ENCODE results near the gene CHD5. TPM values are rescaled to one million over a fixed set of nuclear protein-coding genes. Genes with fewer than 3 reads are reported as not detected.

CHD5 gene
- polyA plus RNA-seq, 4 donors: 0.28 to 1.8 (median 0.67) TPM; not detected in 1

DNA sequence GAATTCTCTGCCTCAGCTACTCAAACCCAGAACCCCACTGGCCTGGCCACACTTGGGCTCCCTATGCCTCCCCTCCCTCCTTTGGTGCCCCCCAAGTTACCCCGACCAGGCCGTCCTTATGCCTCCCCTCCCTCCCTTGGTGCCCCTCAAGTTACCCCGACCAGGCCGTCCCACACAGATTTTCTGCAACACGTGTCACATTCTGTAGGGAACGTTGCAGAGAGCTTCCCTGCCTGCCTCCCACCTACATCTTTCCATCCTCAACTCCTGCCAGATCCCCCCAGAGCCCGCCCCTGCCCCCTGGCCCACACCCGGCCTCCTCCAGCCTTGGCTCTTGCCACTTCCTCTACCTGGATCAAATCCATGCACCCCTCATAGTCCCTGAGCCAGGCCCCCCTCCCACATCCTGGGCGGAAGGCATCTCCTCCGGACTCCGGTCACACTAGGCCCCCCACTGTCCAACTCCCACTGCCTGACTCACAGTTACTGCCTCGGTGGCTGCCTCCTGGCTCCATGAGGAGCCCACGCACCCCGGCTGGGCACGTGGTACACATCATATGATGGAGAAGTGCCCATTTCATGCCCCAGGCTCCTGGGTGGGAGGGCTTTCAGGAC, 93.3 kb downstream of the CHD5 start:
- Histone ChIP-seq H3K4me1 (ENCODE audit: control insufficient read depth in 3 of 3, insufficient read depth in 2 of 3, low read depth in 1 of 3, low read length in 2 of 3) (no peaks in the 10 kb centered on the region), H3K27ac (ENCODE audit: low read depth in 1 of 3, low read length in 2 of 3) (no peak overlapping the region), H3K9me3 (ENCODE audit: control insufficient read depth in 2 of 2, insufficient read depth in 1 of 2, low read depth in 1 of 2, low read length in 1 of 2) (no peaks in the 10 kb centered on the region), H3K4me3 (ENCODE audit: low read depth in 1 of 3, low read length in 3 of 3) (no peak overlapping the region), H3K36me3 (ENCODE audit: control insufficient read depth in 3 of 3, insufficient read depth in 2 of 3, low read depth in 1 of 3, low read length in 3 of 3) (peaks cover 0 to 8% (median 0%) of the 10 kb centered on the region in 3 donors), H3K27me3 (ENCODE audit: control insufficient read depth in 3 of 3, insufficient read depth in 3 of 3, low read length in 3 of 3) (no peaks in the 10 kb centered on the region)
- WGBS, 3 donors: 78 to 89% (median 87%) methylated on average over 13 to 15 of the region's 15 CpGs
- no peak for DNase-seq
- FAIRE-seq: no peak

DNA sequence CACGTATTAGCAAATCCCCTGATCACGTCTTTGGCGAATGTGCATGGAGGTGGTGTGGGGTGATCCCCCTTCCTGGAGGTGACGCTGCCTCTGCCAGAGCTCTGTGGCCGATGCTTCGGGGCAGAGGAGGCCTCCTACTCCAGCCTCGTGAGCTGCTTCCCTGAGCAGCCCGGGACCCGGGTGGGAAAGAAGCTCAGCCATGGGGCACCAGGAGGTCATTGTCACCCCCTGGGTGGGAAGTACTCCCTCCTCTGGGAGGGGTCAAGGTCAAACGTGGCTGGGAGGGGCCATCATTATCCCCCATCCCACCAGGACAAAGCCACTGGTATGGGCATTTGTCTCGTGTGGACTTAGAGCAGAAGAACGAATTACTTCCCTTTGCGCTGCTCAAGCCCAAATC, 93.8 kb downstream of the CHD5 start:
- Histone ChIP-seq H3K9me3 (ENCODE audit: control insufficient read depth in 2 of 2, insufficient read depth in 1 of 2, low read depth in 1 of 2, low read length in 1 of 2) (no peaks in the 10 kb centered on the region), H3K36me3 (ENCODE audit: control insufficient read depth in 3 of 3, insufficient read depth in 2 of 3, low read depth in 1 of 3, low read length in 3 of 3) (peaks cover 0 to 9% (median 0%) of the 10 kb centered on the region in 3 donors), H3K4me1 (ENCODE audit: control insufficient read depth in 3 of 3, insufficient read depth in 2 of 3, low read depth in 1 of 3, low read length in 2 of 3) (no peaks in the 10 kb centered on the region), H3K27me3 (ENCODE audit: control insufficient read depth in 3 of 3, insufficient read depth in 3 of 3, low read length in 3 of 3) (no peaks in the 10 kb centered on the region), H3K27ac (ENCODE audit: low read depth in 1 of 3, low read length in 2 of 3) (no peak overlapping the region), H3K4me3 (ENCODE audit: low read depth in 1 of 3, low read length in 3 of 3) (no peak overlapping the region)
- whole genome bisulfite sequencing, 3 donors: 75 to 85% (median 76%) methylated on average over 13 of the region's 13 CpGs
- FAIRE-seq (no peak), DNase-seq (no peak)

DNA sequence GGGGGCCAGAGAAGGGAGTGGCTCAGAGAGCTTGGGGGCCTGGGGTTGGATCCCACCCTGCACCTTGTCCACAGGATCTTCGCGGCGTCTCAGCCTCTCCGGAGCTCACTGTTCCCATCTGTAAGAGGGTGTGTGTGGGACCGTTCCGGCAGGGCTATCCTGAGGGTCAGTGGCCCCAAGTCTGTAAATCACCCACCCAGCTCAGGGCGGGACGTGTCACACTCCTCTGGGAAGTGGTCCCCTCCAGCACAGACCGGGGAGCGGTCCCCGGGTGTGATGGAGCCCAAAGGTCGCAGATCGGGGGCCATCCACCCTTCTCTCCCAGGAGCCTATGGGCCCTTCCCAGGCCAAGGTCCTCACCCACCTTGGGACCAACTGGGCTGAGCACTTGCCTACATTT, 94.5 kb downstream of the CHD5 start:
- no peaks in the 10 kb centered on the region for H3K9me3 ChIP-seq (ENCODE audit: control insufficient read depth in 2 of 2, insufficient read depth in 1 of 2, low read depth in 1 of 2, low read length in 1 of 2)
- no peak overlapping the region for H3K27ac ChIP-seq (ENCODE audit: low read depth in 1 of 3, low read length in 2 of 3)
- peaks cover 0 to 9% (median 0%) of the 10 kb centered on the region in 3 donors for H3K36me3 ChIP-seq (ENCODE audit: control insufficient read depth in 3 of 3, insufficient read depth in 2 of 3, low read depth in 1 of 3, low read length in 3 of 3)
- no peak for DNase-seq
- no peaks in the 10 kb centered on the region for H3K27me3 ChIP-seq (ENCODE audit: control insufficient read depth in 3 of 3, insufficient read depth in 3 of 3, low read length in 3 of 3)
- no peak for FAIRE-seq
- H3K4me1 ChIP-seq (ENCODE audit: control insufficient read depth in 3 of 3, insufficient read depth in 2 of 3, low read depth in 1 of 3, low read length in 2 of 3): no peaks in the 10 kb centered on the region
- H3K4me3 ChIP-seq (ENCODE audit: low read depth in 1 of 3, low read length in 3 of 3): no peak overlapping the region
- 72 to 89% (median 76%) methylated on average over 13 of the region's 13 CpGs for WGBS, 3 donors

DNA sequence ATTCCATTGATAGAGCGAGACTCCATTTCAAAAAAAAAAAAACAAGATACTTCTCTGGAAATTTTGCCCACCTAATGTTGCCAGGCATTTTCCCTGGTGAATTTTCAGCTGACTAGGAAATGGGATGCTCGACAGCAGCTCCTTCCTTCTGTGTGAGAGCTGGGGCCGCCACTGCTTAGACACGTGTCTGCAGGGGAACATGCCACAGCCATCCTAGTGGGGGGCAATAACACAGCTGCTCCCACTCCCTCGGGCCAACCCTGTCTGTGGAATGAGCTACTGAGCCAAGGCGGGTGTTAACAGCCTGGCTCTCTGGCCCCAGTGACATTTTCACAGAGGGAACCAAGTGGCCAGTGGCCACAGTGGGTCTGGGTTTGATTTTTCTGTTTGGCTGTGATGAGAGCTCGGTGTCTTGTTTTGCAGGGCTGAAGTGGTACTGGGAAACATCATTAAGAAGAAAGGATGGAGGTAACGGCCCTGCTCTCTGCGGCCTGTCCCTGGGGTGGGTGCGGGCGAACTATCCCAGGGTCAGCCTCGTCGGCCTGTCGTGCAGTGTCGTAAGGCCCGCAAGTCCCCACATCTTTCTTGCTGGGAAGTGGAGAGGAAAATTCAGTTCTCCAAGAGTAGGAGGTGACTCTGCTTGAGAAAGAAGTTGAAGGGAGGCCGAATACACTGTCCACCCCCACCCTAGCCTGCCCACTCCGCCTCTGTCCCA, 95.2 kb downstream of the CHD5 start:
- DNase-seq: no peak
- Histone ChIP-seq H3K27ac (ENCODE audit: low read depth in 1 of 3, low read length in 2 of 3) (no peak overlapping the region), H3K36me3 (ENCODE audit: control insufficient read depth in 3 of 3, insufficient read depth in 2 of 3, low read depth in 1 of 3, low read length in 3 of 3) (peaks cover 0 to 9% (median 0%) of the 10 kb centered on the region in 3 donors), H3K27me3 (ENCODE audit: control insufficient read depth in 3 of 3, insufficient read depth in 3 of 3, low read length in 3 of 3) (no peaks in the 10 kb centered on the region), H3K4me3 (ENCODE audit: low read depth in 1 of 3, low read length in 3 of 3) (no peak overlapping the region), H3K9me3 (ENCODE audit: control insufficient read depth in 2 of 2, insufficient read depth in 1 of 2, low read depth in 1 of 2, low read length in 1 of 2) (no peaks in the 10 kb centered on the region), H3K4me1 (ENCODE audit: control insufficient read depth in 3 of 3, insufficient read depth in 2 of 3, low read depth in 1 of 3, low read length in 2 of 3) (no peaks in the 10 kb centered on the region)
- FAIRE-seq: no peak
- WGBS, 3 donors: 91 to 92% (median 91%) methylated on average over 17 to 18 of the region's 18 CpGs

DNA sequence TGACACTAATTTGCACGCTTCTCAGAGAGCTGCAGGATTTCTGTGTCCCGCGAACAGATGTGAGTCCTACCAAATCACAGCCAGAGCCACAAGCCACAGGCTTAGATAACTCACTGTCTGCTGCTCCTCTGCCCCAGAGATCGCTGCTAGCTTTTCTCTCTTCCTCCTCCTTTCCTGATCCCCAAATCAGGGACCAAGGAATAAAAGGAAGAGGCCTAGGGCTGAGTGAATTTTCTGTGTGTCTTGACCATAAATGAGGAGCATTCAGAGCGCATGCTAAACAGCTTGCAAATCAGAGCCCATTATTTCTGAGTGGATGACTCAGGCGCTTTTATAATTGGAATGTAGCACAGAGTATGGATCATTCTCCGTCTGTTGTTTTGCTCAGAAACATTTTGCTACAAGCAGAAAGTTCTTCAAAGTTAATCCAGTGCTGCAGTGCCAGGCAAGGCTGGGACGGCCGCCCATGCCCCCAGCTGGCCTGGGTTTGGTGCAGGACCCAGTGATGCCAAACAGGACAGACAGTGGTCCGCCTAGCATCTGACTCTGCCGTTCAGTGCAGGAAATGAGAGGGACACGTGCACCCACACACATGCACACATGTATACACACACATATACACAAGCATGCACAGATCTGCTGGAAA, 96.2 kb downstream of the CHD5 start:
- 66 to 90% (median 82%) methylated on average over 12 of the region's 12 CpGs for WGBS, 3 donors
- Histone ChIP-seq H3K36me3 (ENCODE audit: control insufficient read depth in 3 of 3, insufficient read depth in 2 of 3, low read depth in 1 of 3, low read length in 3 of 3) (peaks cover 0 to 9% (median 0%) of the 10 kb centered on the region in 3 donors), H3K27me3 (ENCODE audit: control insufficient read depth in 3 of 3, insufficient read depth in 3 of 3, low read length in 3 of 3) (no peaks in the 10 kb centered on the region), H3K27ac (ENCODE audit: low read depth in 1 of 3, low read length in 2 of 3) (no peak overlapping the region), H3K9me3 (ENCODE audit: control insufficient read depth in 2 of 2, insufficient read depth in 1 of 2, low read depth in 1 of 2, low read length in 1 of 2) (no peaks in the 10 kb centered on the region), H3K4me1 (ENCODE audit: control insufficient read depth in 3 of 3, insufficient read depth in 2 of 3, low read depth in 1 of 3, low read length in 2 of 3) (no peaks in the 10 kb centered on the region), H3K4me3 (ENCODE audit: low read depth in 1 of 3, low read length in 3 of 3) (no peak overlapping the region)
- DNase-seq (no peak), FAIRE-seq (no peak)

DNA sequence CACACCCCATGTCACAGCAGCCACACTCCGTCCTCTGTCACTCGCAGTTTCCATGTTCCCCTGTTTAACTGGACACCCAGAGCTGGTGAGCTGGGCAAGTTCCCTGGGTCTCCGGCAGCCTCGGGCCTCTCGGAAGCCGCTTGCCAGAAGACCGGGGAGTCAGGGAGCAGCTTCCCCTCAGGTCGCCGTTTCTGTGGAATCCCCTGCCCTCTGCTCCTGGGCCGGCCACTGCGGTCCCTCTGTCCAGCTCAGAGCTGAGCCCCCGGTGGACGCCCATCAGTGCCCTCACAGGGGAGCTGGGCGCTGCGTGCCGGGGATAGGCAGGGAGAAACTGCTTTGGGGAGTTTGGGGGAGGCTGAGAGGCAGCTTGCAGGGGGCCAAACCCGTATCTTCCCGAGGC, 96.7 kb downstream of the CHD5 start:
- no peak for DNase-seq
- FAIRE-seq: no peak
- Histone ChIP-seq H3K9me3 (ENCODE audit: control insufficient read depth in 2 of 2, insufficient read depth in 1 of 2, low read depth in 1 of 2, low read length in 1 of 2) (no peaks in the 10 kb centered on the region), H3K27ac (ENCODE audit: low read depth in 1 of 3, low read length in 2 of 3) (no peak overlapping the region), H3K27me3 (ENCODE audit: control insufficient read depth in 3 of 3, insufficient read depth in 3 of 3, low read length in 3 of 3) (no peaks in the 10 kb centered on the region), H3K4me3 (ENCODE audit: low read depth in 1 of 3, low read length in 3 of 3) (no peak overlapping the region), H3K36me3 (ENCODE audit: control insufficient read depth in 3 of 3, insufficient read depth in 2 of 3, low read depth in 1 of 3, low read length in 3 of 3) (peaks cover 0 to 9% (median 0%) of the 10 kb centered on the region in 3 donors), H3K4me1 (ENCODE audit: control insufficient read depth in 3 of 3, insufficient read depth in 2 of 3, low read depth in 1 of 3, low read length in 2 of 3) (no peaks in the 10 kb centered on the region)
- WGBS, 3 donors: 77 to 91% (median 90%) methylated on average over 18 of the region's 18 CpGs

DNA sequence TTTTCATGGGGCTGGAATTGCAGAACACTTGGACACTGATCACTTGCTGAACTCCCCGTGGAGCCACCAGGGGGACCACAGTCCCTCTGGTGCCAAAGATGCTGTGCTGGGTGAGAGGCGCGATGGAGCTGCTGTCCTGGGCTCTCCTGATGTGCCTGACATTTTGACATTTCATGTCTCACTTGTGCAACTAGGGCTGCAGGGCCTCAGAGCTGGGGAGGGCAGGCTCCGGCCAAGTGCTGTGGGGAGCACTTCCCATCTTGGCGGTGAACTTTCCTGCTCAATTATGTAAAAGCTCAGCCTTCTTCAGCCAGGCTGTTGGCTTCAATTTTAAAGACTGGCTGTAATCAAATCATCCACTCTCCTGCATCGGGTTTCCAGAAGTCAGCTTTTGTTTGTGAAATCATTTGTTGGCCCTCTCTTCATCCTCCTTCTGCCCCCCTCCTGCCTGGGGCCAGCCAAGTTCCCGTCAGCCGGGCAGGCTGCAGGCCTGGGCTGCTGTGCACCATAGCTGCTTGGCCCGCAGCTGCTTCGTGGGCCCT, 97.6 kb downstream of the CHD5 start:
- Histone ChIP-seq H3K27ac (ENCODE audit: low read depth in 1 of 3, low read length in 2 of 3) (no peak overlapping the region), H3K27me3 (ENCODE audit: control insufficient read depth in 3 of 3, insufficient read depth in 3 of 3, low read length in 3 of 3) (no peaks in the 10 kb centered on the region), H3K4me3 (ENCODE audit: low read depth in 1 of 3, low read length in 3 of 3) (no peak overlapping the region), H3K4me1 (ENCODE audit: control insufficient read depth in 3 of 3, insufficient read depth in 2 of 3, low read depth in 1 of 3, low read length in 2 of 3) (no peaks in the 10 kb centered on the region), H3K9me3 (ENCODE audit: control insufficient read depth in 2 of 2, insufficient read depth in 1 of 2, low read depth in 1 of 2, low read length in 1 of 2) (no peaks in the 10 kb centered on the region), H3K36me3 (ENCODE audit: control insufficient read depth in 3 of 3, insufficient read depth in 2 of 3, low read depth in 1 of 3, low read length in 3 of 3) (peaks cover 0 to 9% (median 0%) of the 10 kb centered on the region in 3 donors)
- FAIRE-seq: no peak
- DNase-seq: peak in 1 of 2 donors; percentile 11
- 64 to 76% (median 66%) methylated on average over 10 of the region's 10 CpGs for WGBS, 3 donors

DNA sequence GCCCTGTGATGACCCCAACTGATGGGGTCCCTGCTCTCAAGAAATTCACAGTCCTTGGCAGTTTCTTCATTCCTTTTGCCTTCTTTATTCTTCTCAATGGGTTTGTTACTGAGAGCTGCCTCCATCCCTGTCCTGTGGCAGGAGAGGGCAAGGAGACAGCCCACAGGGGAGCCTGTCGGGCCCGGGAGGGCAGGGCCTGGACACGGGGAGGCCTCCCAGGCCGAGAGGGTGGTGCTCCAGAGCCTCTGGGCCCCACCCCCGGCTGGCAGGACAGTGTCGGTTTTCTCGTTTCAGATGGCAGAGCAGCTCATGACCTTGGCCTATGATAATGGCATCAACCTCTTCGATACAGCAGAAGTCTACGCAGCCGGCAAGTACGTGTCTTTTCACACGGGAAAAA, 98.2 kb downstream of the CHD5 start:
- Histone ChIP-seq H3K9me3 (ENCODE audit: control insufficient read depth in 2 of 2, insufficient read depth in 1 of 2, low read depth in 1 of 2, low read length in 1 of 2) (no peaks in the 10 kb centered on the region), H3K27me3 (ENCODE audit: control insufficient read depth in 3 of 3, insufficient read depth in 3 of 3, low read length in 3 of 3) (no peaks in the 10 kb centered on the region), H3K36me3 (ENCODE audit: control insufficient read depth in 3 of 3, insufficient read depth in 2 of 3, low read depth in 1 of 3, low read length in 3 of 3) (peaks cover 0 to 9% (median 0%) of the 10 kb centered on the region in 3 donors), H3K4me3 (ENCODE audit: low read depth in 1 of 3, low read length in 3 of 3) (no peak overlapping the region), H3K4me1 (ENCODE audit: control insufficient read depth in 3 of 3, insufficient read depth in 2 of 3, low read depth in 1 of 3, low read length in 2 of 3) (no peaks in the 10 kb centered on the region), H3K27ac (ENCODE audit: low read depth in 1 of 3, low read length in 2 of 3) (no peak overlapping the region)
- 58 to 83% (median 59%) methylated on average over 12 of the region's 12 CpGs for WGBS, 3 donors
- DNase-seq (no peak), FAIRE-seq (no peak)
